HCT116 (cell line): ENCODE data around the gene PCCA. TPM values are rescaled to one million over a fixed set of nuclear protein-coding genes. Genes with fewer than 3 reads are reported as not detected.

Experiments used
- ATAC-seq: fragments of 200-7000 bp; cut with Tn5 transposase; 2 replicates; pipeline ENCODE4 v1.9.1; 2020; ENCODE audit warnings: mild to moderate bottlenecking, moderate library complexity
- BruUV-seq: library from RNA; stranded (reverse); fragments of 400-500 nt; replicated peaks from 2 replicates; lab custom pipeline; 2021; lab: Mats Ljungman, UMichigan
- CTCF ChIA-PET: fragments of 300-600 bp; sonication (Branson Sonifier 250); formaldehyde crosslinking; loops from one replicate; lab custom pipeline; 2021; ENCODE audit warnings: antibody characterized with exemption; lab: Charles Lee
- POLR2A ChIA-PET: fragments of 300-600, 350-600 bp; sonication (Branson Sonifier 250); formaldehyde crosslinking; loops from one replicate; lab custom pipeline; 2021; ENCODE audit warnings: antibody characterized with exemption; lab: Charles Lee
- RAD21 ChIA-PET, 2 experiments: fragments of 300-600 bp; sonication (Branson Sonifier 250); formaldehyde crosslinking; loops; one replicate each; lab custom pipeline; 2023; ENCODE audit warnings: low total read pairs in 2 of 2; ENCODE audit not compliant: uncharacterized antibody in 2 of 2, unreplicated experiment in 2 of 2, low non-redundant PET in 1 of 2; lab: Charles Lee
- DNase-seq: peaks from one replicate; pipeline ENCODE4 v3.0.0-alpha.2; 2010; ENCODE audit warnings: low read depth, low spot score
- H2AFZ ChIP-seq: fragments of 200-600 bp; shearing (Covaris generic), sonication (generic); 2 replicates; pipeline ENCODE4 v1.6.1; 2017; ENCODE audit warnings: low read depth, mixed run types, mixed read lengths, antibody characterized with exemption, low read length; ENCODE audit not compliant: poor library complexity, severe bottlenecking
- H3K27ac ChIP-seq: 2 replicates; pipeline ENCODE4 v1.5.1; 2012; ENCODE audit warnings: low read depth, low read length
- H3K27me3 ChIP-seq: fragments of 200-600 bp; sonication (generic); 2 replicates; pipeline ENCODE4 v1.6.1; 2016; ENCODE audit warnings: mixed run types, low read length, mixed read lengths; ENCODE audit not compliant: insufficient read depth
- H3K36me3 ChIP-seq, 2 experiments: fragments of 200-500 bp in 1 of 2; fragments of 200-600 bp in 1 of 2; sonication (Bioruptor generic) in 1 of 2; sonication (generic) in 1 of 2; 2 replicates each; pipeline versions ENCODE4 v1.5.1 to v1.6.1; 2014 to 2016; ENCODE audit warnings: low read length in 2 of 2, inconsistent platforms in 1 of 2, mixed read lengths in 1 of 2, mixed run types in 1 of 2; ENCODE audit not compliant: insufficient read depth in 2 of 2, control insufficient read depth in 1 of 2
- H3K4me1 ChIP-seq, 2 experiments: fragments of 200-600 bp in 1 of 2; sonication (generic) in 1 of 2; 2 replicates each; pipeline versions ENCODE4 v1.5.1 to v1.6.1; 2012 to 2017; ENCODE audit warnings: low read length in 2 of 2, inconsistent platforms in 1 of 2, mild to moderate bottlenecking in 1 of 2, mixed read lengths in 1 of 2, mixed run types in 1 of 2, moderate library complexity in 1 of 2; ENCODE audit not compliant: insufficient read depth in 2 of 2, control insufficient read depth in 1 of 2
- H3K4me2 ChIP-seq: fragments of 200-600 bp; sonication (generic); 2 replicates; pipeline ENCODE4 v1.6.1; 2017; ENCODE audit warnings: mixed run types, low read length, mixed read lengths
- H3K4me3 ChIP-seq, 2 experiments: fragments of 200-600 bp in 1 of 2; sonication (generic) in 1 of 2; replicated peaks in 1 of 2; 2 replicates each; pipeline ENCODE4 v1.5.1; 2011 to 2016; ENCODE audit warnings: low read length in 2 of 2, control low read depth in 1 of 2, low read depth in 1 of 2, mild to moderate bottlenecking in 1 of 2, mixed read lengths in 1 of 2, mixed run types in 1 of 2
- H3K79me2 ChIP-seq: fragments of 200-600 bp; sonication (generic); 2 replicates; pipeline ENCODE4 v1.6.1; 2017; ENCODE audit warnings: mild to moderate bottlenecking, mixed run types, low read length, moderate library complexity, mixed read lengths; ENCODE audit not compliant: insufficient read depth
- H3K9ac ChIP-seq: fragments of 200-600 bp; sonication (generic); 2 replicates; pipeline ENCODE4 v1.6.1; 2016; ENCODE audit warnings: low read length, mixed read lengths
- H3K9me2 ChIP-seq: fragments of 200-600 bp; sonication (generic), shearing (Covaris generic); 2 replicates; pipeline ENCODE4 v1.6.1; 2017; ENCODE audit warnings: mixed run types, mild to moderate bottlenecking, moderate library complexity; ENCODE audit not compliant: insufficient read depth
- H3K9me3 ChIP-seq, 2 experiments: fragments of 200-500 bp in 1 of 2; fragments of 200-600 bp in 1 of 2; sonication (Bioruptor generic) in 1 of 2; sonication (generic) in 1 of 2; 2 replicates each; pipeline ENCODE4 v1.6.1; 2014 to 2017; ENCODE audit warnings: low read length in 2 of 2, mixed read lengths in 2 of 2, inconsistent platforms in 1 of 2, low read depth in 1 of 2, mild to moderate bottlenecking in 1 of 2, mixed run types in 1 of 2, moderate library complexity in 1 of 2; ENCODE audit not compliant: control insufficient read depth in 1 of 2, insufficient read depth in 1 of 2
- H4K20me1 ChIP-seq: fragments of 200-600 bp; sonication (generic), shearing (Covaris generic); 2 replicates; pipeline ENCODE4 v1.6.1; 2017; ENCODE audit warnings: mixed run types, mild to moderate bottlenecking, moderate library complexity; ENCODE audit not compliant: insufficient read depth
- CBX3 ChIP-seq: IDR thresholded peaks from 2 replicates; pipeline ENCODE4 v1.6.1; 2012; ENCODE audit warnings: low read depth
- ELF1 ChIP-seq: IDR thresholded peaks from 2 replicates; pipeline ENCODE4 v1.6.1; 2012; ENCODE audit warnings: low read depth, borderline replicate concordance
- EZH2 ChIP-seq: fragments of 200-600 bp; sonication (generic); IDR thresholded peaks from 2 replicates; pipeline ENCODE4 v1.6.1; 2017; ENCODE audit warnings: antibody characterized with exemption, mixed run types
- EZH2phosphoT487 ChIP-seq: fragments of 200-600 bp; IDR thresholded peaks from 2 replicates; pipeline ENCODE4 v1.6.1; 2018; ENCODE audit warnings: antibody characterized with exemption, borderline replicate concordance
- JUND ChIP-seq: IDR thresholded peaks from 2 replicates; pipeline ENCODE4 v1.6.1; 2012
- POLR2A ChIP-seq: IDR thresholded peaks from 2 replicates; pipeline ENCODE4 v1.7.0; 2011; ENCODE audit warnings: borderline replicate concordance; ENCODE audit not compliant: insufficient read depth, insufficient read length; ENCODE audit errors: extremely low read depth
- POLR2AphosphoS5 ChIP-seq: IDR thresholded peaks from 2 replicates; pipeline ENCODE4 v1.6.1; 2011; ENCODE audit warnings: mild to moderate bottlenecking, low read depth, low read length, moderate library complexity
- TCF7L2 ChIP-seq: IDR thresholded peaks from 2 replicates; pipeline ENCODE4 v1.7.0; 2011; ENCODE audit warnings: borderline replicate concordance, inconsistent platforms; ENCODE audit not compliant: insufficient read depth, insufficient read length; ENCODE audit errors: extremely low read depth
- YY1 ChIP-seq: IDR thresholded peaks from 2 replicates; pipeline ENCODE4 v1.6.1; 2011; ENCODE audit warnings: low read length, low read depth, moderate library complexity, mild to moderate bottlenecking; ENCODE audit not compliant: insufficient replicate concordance; ENCODE audit errors: extremely low read depth
- ZNF274 ChIP-seq: fragments of 200-500 bp; sonication (Bioruptor generic); IDR thresholded peaks from 2 replicates; pipeline ENCODE4 v1.6.1; 2014; ENCODE audit warnings: mild to moderate bottlenecking, low read depth, low read length, inconsistent platforms
- intact Hi-C: fragments of 100-400 bp; cut with micrococcal nuclease; formaldehyde crosslinking; loops from 2 replicates; pipeline ENCODE4 v1.10.0; 2022
- total RNA-seq: library from RNA; stranded (reverse); gene quantifications from one replicate; pipeline ENCODE4 v1.2.1, GENCODE V29; 2021; ENCODE audit not compliant: unreplicated experiment
- TF ChIP-seq, protein P1 (sequence below): IDR thresholded peaks from 2 replicates; pipeline ENCODE4 v1.6.1; 2012
- TF ChIP-seq, protein P2 (sequence below): IDR thresholded peaks from 2 replicates; pipeline ENCODE4 v1.6.1; 2012
- TF ChIP-seq, protein P3 (sequence below): IDR thresholded peaks from 2 replicates; pipeline ENCODE4 v1.6.1; 2011; ENCODE audit warnings: mild to moderate bottlenecking, low read length, moderate library complexity; ENCODE audit not compliant: insufficient replicate concordance; ENCODE audit errors: extremely low read depth
- TF ChIP-seq, protein P4 (sequence below): IDR thresholded peaks from 2 replicates; pipeline ENCODE4 v1.6.1; 2012; ENCODE audit warnings: low read depth

The PCCA gene
- total RNA-seq, 1 experiment from 2014 or later, result 23.0 TPM

DNA sequence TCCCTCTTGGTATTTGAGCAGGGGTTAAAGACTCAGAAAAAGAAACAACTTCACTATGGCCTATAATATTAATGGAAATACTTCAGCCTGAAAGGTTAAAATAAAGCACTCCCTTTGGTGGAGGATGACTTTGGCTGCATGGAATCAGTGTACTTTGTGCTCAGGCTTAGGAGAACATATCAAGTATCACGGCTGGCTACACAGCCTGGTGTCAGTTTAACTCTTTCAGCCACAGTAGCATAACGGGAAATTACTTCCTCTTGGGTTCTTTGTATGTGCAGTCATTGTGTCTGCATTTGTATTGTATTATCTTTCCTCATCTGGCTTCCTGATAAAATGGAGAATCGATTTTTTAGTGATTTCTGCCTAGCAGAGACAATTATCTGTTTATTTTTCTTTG, 260.7 kb downstream of the PCCA start:
- CTCF ChIA-PET, result no interaction called here
- Histone ChIP-seq H3K4me3 (no peak overlapping the region), H4K20me1 (no peaks in the 10 kb centered on the region), H3K9ac (no peak overlapping the region), H3K27me3 (no peaks in the 10 kb centered on the region), H3K27ac (no peak overlapping the region), H3K9me3 (0 out of 4 replicates have a peak, but pooled peaks cover 3 to 5% of the 10 kb centered on the region in 2 experiments), H3K36me3 (no peaks in the 10 kb centered on the region), H2AFZ (no peak overlapping the region), H3K9me2 (no peaks in the 10 kb centered on the region), H3K4me2 (no peak overlapping the region), H3K79me2 (no peaks in the 10 kb centered on the region), H3K4me1 (peaks cover 15 to 30% of the 10 kb centered on the region in 2 experiments)
- no TSS peak for BruUV-seq
- RAD21 ChIA-PET, result no interaction called here
- TF ChIP-seq, protein P1, sequence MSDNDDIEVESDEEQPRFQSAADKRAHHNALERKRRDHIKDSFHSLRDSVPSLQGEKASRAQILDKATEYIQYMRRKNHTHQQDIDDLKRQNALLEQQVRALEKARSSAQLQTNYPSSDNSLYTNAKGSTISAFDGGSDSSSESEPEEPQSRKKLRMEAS, result no peak
- no peak for TF ChIP-seq JUND
- no peak for TF ChIP-seq ZNF274
- no peak for TF ChIP-seq POLR2A
- TF ChIP-seq EZH2phosphoT487, result no peak
- no peak for TF ChIP-seq TCF7L2
- no peak for TF ChIP-seq POLR2AphosphoS5
- no peak for TF ChIP-seq CBX3
- TF ChIP-seq ELF1, result no peak
- TF ChIP-seq, protein P2, sequence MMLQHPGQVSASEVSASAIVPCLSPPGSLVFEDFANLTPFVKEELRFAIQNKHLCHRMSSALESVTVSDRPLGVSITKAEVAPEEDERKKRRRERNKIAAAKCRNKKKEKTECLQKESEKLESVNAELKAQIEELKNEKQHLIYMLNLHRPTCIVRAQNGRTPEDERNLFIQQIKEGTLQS, result no peak
- no peak for TF ChIP-seq EZH2
- TF ChIP-seq, protein P3, sequence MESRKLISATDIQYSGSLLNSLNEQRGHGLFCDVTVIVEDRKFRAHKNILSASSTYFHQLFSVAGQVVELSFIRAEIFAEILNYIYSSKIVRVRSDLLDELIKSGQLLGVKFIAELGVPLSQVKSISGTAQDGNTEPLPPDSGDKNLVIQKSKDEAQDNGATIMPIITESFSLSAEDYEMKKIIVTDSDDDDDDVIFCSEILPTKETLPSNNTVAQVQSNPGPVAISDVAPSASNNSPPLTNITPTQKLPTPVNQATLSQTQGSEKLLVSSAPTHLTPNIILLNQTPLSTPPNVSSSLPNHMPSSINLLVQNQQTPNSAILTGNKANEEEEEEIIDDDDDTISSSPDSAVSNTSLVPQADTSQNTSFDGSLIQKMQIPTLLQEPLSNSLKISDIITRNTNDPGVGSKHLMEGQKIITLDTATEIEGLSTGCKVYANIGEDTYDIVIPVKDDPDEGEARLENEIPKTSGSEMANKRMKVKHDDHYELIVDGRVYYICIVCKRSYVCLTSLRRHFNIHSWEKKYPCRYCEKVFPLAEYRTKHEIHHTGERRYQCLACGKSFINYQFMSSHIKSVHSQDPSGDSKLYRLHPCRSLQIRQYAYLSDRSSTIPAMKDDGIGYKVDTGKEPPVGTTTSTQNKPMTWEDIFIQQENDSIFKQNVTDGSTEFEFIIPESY, result no peak
- TF ChIP-seq, protein P4, sequence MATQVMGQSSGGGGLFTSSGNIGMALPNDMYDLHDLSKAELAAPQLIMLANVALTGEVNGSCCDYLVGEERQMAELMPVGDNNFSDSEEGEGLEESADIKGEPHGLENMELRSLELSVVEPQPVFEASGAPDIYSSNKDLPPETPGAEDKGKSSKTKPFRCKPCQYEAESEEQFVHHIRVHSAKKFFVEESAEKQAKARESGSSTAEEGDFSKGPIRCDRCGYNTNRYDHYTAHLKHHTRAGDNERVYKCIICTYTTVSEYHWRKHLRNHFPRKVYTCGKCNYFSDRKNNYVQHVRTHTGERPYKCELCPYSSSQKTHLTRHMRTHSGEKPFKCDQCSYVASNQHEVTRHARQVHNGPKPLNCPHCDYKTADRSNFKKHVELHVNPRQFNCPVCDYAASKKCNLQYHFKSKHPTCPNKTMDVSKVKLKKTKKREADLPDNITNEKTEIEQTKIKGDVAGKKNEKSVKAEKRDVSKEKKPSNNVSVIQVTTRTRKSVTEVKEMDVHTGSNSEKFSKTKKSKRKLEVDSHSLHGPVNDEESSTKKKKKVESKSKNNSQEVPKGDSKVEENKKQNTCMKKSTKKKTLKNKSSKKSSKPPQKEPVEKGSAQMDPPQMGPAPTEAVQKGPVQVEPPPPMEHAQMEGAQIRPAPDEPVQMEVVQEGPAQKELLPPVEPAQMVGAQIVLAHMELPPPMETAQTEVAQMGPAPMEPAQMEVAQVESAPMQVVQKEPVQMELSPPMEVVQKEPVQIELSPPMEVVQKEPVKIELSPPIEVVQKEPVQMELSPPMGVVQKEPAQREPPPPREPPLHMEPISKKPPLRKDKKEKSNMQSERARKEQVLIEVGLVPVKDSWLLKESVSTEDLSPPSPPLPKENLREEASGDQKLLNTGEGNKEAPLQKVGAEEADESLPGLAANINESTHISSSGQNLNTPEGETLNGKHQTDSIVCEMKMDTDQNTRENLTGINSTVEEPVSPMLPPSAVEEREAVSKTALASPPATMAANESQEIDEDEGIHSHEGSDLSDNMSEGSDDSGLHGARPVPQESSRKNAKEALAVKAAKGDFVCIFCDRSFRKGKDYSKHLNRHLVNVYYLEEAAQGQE, result no peak
- TF ChIP-seq YY1, result no peak
- ATAC-seq, result no peak
- intact Hi-C loops, result loop anchor here (10.0 kb wide), 1 partner anchor 165 kb away; no protein-coding TSS in a partner anchor
- DNase-seq, result no peak
- POLR2A ChIA-PET, result no interaction called here
